Coronary artery (tissue), 2 donors: ENCODE data around the gene CLECL1.
"Not testable (repeated sequence)": the region's sequence is repeated elsewhere in the genome, so short reads cannot be mapped to it uniquely, and the experiment has no call there.

Experiments
- DNase-seq: peaks from one replicate; pipeline ENCODE4 v3.0.0-alpha.2; 2017; ENCODE audit warnings: low spot score
- H3K27ac ChIP-seq, 2 donors: fragments of 200-600 bp; sonication (generic); one replicate each; pipeline ENCODE4 v1.5.1; 2016 to 2019
- H3K4me3 ChIP-seq: fragments of 200-600 bp; sonication (generic); 2 replicates; pipeline ENCODE4 v1.5.1; 2016; ENCODE audit warnings: mild to moderate bottlenecking, moderate library complexity
- TF ChIP-seq, protein P1 (sequence below): fragments of 200-600 bp; sonication (generic); IDR thresholded peaks from one replicate; pipeline ENCODE4 v1.5.1; 2019; ENCODE audit warnings: antibody characterized with exemption

CLECL1 gene

DNA sequence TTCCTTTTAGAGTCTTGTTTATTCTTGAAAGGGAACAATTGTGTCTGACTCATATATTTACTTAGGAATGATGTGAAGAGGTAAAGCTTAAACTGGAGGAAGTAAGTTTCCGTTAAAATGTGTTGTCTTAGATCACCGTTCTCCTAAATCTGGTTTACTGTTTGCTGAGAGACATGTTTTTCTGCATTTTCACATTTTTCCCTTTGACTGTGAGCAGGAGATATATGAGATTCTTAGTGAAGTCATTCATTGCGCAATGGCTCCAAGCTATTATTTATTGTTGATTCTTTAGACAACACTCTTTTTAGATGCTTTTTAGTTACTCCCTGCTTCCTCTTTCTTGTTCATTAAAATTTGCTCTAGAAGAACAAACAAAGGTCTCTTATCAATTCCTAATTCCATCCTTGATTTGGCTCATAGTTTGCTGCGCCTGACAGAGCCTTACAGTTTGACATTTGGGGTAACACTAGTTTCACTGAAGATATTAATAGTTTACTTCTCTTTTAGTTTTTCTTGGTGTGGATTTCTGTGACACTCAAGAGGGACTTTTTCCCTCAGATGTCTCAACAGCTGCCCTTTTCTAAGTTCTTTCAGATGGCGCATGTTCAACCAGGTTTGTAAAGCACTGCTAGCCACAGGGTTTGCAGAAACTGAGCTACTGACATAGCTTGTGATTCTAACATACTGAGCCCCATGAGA lies 11.4 kb downstream of the CLECL1 start:
- TF ChIP-seq, protein P1, sequence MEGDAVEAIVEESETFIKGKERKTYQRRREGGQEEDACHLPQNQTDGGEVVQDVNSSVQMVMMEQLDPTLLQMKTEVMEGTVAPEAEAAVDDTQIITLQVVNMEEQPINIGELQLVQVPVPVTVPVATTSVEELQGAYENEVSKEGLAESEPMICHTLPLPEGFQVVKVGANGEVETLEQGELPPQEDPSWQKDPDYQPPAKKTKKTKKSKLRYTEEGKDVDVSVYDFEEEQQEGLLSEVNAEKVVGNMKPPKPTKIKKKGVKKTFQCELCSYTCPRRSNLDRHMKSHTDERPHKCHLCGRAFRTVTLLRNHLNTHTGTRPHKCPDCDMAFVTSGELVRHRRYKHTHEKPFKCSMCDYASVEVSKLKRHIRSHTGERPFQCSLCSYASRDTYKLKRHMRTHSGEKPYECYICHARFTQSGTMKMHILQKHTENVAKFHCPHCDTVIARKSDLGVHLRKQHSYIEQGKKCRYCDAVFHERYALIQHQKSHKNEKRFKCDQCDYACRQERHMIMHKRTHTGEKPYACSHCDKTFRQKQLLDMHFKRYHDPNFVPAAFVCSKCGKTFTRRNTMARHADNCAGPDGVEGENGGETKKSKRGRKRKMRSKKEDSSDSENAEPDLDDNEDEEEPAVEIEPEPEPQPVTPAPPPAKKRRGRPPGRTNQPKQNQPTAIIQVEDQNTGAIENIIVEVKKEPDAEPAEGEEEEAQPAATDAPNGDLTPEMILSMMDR: no peak
- H3K27ac ChIP-seq: no peak overlapping the region
- DNase-seq: no peak
- no peak overlapping the region for H3K4me3 ChIP-seq

DNA sequence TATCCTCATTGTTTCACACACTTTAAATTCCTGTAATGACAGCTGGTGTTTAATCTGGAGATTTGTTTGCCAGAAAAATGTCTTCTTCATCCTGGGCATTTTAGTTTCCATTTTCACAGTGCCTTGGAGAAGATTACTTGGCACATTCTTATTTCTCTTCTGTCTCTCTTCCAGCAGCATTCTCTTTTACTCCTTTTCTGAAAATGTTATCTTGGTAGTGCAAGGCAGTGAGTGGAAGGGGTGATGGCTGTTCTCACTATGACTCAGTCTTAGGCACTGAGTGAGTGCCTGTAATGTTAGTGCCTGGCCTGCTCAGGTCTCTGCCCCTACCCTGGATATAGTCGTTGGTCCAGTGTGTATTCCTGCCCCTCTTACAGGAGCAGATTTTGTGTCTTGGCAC lies 13.1 kb downstream of the CLECL1 start:
- Histone ChIP-seq H3K4me3 (no peak overlapping the region), H3K27ac (no peak overlapping the region)
- TF ChIP-seq, protein P1: no peak
- DNase-seq: no peak

DNA sequence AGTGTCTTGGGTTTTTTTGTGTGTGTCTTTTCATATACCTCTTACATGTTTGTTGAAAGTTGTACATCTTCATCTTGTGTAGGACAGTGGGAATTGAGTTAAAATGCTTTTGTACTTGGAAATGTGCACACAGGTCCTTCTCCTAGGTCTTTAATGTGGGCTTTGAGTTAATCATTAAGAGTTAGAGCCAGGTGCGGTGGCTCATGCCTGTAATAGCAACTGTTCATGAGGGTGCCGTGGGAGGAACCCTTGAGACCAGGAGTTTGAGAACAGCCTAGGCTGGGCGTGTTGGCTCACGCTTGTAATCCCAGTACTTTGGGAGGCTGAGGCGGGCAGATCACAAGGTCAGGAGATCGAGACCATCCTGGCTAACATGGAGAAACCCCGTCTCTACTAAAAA lies 13.9 kb downstream of the CLECL1 start:
- Histone ChIP-seq H3K4me3 (no peak overlapping the region), H3K27ac (no peak overlapping the region)
- TF ChIP-seq, protein P1: no peak
- no peak for DNase-seq

DNA sequence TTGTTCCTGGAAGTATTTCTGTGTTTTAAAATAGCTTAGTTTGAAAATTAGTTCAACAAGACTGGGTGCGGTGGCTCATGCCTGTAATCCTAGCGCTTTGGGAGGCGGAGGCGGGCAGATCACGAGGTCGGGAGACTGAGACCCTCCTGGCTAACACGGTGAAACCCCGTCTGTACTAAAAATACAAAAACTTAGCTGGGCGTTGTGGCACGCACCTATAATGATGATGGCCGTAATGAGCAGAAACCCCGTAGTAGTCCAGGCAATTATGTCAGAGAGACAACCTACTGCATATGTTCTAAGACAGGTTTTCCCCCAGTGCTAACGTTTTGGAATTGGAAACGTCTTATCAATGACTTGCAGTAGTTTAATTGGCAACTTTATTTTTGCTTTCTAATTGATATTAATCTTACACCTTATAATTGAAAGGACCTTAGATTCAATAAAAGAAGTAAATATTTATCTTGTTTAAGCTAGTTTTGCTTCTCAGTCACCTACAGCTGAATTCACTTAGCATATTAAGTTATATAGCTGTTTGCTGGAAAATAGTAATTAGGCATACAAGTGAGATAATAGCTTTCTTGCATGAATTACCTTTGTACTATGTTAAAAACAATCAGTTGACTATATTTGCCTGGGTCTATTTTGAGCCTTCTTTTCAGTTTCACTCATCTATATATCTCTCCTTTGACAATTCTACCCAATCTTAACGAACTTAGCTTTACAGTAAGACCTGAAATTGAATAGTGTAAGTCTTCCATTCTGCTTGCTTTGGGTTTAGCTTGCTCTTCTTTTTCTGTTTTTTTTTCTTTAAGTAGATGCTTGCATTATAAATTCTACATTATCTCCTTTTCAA lies 15.6 kb downstream of the CLECL1 start:
- Histone ChIP-seq H3K4me3 (no peak overlapping the region), H3K27ac (no peak overlapping the region)
- DNase-seq: no peak
- TF ChIP-seq, protein P1: no peak

DNA sequence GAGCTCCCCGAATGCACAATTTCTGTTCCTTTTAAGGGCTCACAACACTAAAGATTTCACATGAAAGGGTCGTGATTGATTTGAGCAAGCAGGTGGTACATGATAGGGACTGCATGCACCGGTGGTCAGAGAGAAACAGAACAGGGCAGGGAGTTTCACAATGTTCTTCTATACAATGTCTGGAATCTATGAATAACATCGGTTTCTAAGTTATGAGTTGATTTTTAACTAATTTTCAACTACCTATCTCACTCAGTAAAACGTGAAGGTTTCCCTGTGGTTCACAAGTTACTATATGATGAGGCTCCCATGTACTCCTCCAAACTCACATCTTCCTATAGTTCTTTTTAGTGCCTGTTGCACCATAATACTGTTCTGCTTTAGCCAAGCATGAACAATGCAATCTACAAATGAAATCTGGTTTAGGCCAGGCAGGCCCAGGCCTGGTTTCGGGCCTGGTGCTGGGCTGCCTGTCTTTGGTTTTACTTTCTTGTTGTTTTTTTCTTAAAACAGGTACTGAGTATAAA lies 19.8 kb downstream of the CLECL1 start:
- DNase-seq, H3K4me3 ChIP-seq, H3K27ac ChIP-seq: not testable (repeated sequence)

DNA sequence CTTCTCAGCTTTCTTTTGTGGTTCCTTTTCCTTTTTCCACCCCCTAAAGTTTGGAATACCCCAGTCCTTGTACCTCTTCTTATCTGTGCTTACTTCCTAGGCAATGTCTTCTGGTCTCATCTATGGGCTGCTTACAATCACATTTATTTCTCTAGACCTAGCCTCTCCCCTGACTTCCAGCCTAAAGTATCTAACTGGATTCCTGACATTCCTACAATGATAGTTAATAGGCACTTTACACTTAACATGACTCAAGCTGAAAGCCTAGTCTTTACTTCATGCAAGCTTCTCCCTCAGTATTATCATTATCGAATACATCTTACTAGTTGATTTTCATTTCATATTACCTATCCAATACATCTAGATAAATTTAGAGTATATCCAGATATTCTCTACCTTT lies 21.2 kb downstream of the CLECL1 start:
- no peak overlapping the region for H3K4me3 ChIP-seq
- no peak for DNase-seq
- H3K27ac ChIP-seq: no peak overlapping the region
- TF ChIP-seq, protein P1: no peak

DNA sequence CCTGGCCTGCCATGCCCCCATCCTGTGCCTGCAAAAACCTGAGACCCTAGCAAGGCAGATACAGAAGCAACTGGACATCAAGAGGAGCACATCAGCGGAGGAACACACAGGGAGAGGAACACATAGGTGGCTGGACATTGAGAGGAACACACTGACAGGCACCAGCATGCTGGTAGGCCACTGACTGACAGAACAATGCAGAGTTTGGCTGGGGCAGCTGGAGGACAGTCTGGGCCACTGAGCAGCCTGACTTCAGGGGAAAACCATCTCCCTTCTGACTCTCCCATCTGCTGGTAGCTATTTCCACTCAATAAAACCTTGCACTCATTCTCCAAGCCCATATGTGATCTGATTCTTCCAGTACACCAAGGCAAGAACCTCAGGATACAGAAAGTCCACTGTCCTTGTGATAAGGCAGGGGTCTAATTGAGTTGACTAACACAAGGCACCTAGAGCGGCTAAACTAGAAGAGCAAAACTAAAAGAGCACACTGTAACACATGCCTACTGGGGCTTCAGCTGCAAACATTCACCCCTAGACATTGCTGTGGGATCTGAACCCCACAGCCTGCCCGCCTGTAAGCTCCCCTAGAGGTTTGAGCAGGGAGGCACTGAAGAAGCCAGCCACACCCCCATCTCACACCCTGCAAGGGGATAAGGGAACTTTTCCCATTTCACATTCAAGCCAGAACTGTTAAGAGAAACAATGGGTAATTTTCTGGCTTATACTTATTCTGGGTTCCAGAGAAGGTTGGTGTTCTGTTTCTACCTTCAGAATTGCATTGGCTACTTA lies 22.1 kb downstream of the CLECL1 start:
- Histone ChIP-seq H3K27ac (no peak overlapping the region), H3K4me3 (no peak overlapping the region)
- TF ChIP-seq, protein P1: no peak
- no peak for DNase-seq
